Measurements from ENCODE around the gene PCDH12.

DNA sequence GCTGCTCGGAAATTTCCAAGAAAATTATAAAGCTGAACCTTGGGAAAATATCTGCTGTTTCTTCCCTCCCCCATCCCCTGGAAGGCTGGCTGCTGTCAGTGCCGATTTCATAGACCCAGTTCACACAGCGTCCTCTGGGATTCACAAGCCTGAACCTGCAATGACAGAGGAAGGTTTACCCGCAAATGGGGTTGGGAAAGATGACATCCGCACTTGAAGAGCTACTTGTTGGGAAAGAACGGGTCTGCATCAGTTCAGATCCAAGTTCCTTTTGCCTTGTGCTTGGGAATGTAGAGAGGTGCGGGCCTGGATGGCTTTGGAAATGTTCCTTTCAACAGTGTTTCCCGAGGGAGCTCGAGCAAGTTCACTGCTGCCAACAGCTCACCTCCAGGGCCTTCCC, 13.9 kb downstream of the PCDH12 start:
- TF ChIP-seq EZH2 (IDR thresholded peaks at IDR 0.05; ENCODE audit: borderline replicate concordance, low read length): no peak
- TF ChIP-seq, protein P1, sequence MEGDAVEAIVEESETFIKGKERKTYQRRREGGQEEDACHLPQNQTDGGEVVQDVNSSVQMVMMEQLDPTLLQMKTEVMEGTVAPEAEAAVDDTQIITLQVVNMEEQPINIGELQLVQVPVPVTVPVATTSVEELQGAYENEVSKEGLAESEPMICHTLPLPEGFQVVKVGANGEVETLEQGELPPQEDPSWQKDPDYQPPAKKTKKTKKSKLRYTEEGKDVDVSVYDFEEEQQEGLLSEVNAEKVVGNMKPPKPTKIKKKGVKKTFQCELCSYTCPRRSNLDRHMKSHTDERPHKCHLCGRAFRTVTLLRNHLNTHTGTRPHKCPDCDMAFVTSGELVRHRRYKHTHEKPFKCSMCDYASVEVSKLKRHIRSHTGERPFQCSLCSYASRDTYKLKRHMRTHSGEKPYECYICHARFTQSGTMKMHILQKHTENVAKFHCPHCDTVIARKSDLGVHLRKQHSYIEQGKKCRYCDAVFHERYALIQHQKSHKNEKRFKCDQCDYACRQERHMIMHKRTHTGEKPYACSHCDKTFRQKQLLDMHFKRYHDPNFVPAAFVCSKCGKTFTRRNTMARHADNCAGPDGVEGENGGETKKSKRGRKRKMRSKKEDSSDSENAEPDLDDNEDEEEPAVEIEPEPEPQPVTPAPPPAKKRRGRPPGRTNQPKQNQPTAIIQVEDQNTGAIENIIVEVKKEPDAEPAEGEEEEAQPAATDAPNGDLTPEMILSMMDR (conservative IDR thresholded peaks at IDR 0.05 in 1 of 2, IDR thresholded peaks at IDR 0.05 in 1 of 2; ENCODE audit: extremely low read depth in 1 of 2, insufficient read depth in 1 of 2, low read depth in 1 of 2, low read length in 2 of 2): no peak
